ENCODE measurements around the gene BICC1.

DNA sequence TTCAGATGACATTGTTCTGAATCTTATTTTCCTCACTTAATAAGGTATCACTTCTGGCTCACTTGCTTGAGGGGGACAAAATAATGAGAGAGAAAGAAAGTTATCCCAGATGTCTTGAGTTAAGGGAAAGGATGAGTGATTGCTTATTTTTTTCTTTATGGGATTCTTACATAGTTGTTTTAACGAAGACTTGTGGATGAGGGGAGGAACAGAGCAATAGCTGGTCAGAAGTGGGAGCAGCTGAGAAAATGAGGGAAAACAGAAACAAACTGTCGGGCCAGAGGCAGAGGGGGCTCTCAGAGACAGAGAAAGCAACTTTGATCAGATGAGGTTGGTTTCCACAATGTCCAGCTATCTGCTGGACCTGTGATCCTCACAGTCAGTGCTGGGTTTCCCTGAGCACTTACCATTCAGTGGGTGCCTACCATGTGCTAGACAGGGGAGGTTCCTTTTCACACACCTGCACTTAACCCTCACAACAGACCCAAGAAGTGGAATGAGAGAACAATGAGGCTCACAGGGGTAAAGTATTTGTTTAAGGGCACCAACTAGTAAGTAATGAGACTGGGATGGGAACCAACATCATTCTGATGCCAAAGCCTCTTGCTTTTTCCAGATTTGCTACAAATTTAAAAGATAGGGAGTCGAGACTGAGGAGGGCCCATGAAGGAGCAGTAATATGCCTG is 64.2 kb downstream of the BICC1 start:
- TF ChIP-seq, protein P1, sequence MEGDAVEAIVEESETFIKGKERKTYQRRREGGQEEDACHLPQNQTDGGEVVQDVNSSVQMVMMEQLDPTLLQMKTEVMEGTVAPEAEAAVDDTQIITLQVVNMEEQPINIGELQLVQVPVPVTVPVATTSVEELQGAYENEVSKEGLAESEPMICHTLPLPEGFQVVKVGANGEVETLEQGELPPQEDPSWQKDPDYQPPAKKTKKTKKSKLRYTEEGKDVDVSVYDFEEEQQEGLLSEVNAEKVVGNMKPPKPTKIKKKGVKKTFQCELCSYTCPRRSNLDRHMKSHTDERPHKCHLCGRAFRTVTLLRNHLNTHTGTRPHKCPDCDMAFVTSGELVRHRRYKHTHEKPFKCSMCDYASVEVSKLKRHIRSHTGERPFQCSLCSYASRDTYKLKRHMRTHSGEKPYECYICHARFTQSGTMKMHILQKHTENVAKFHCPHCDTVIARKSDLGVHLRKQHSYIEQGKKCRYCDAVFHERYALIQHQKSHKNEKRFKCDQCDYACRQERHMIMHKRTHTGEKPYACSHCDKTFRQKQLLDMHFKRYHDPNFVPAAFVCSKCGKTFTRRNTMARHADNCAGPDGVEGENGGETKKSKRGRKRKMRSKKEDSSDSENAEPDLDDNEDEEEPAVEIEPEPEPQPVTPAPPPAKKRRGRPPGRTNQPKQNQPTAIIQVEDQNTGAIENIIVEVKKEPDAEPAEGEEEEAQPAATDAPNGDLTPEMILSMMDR (IDR thresholded peaks at IDR 0.05; ENCODE audit: low read length): no peak
- no peak for TF ChIP-seq EZH2 (IDR thresholded peaks at IDR 0.05; ENCODE audit: borderline replicate concordance, low read length)

Data from OCI-LY1 (cell line).